GM23338 (cell line): Measurements from ENCODE around the gene HAPLN2. TPM values are rescaled to one million over a fixed set of nuclear protein-coding genes. Genes with fewer than 3 reads are reported as not detected.

ENCODE experiments used
- ATAC-seq: fragments of 200-7000 bp; cut with Tn5 transposase; 3 replicates; pipeline ENCODE4 v1.9.1; 2020
- DNase-seq: peaks from one replicate; pipeline ENCODE4 v3.0.0-alpha.2; 2015; ENCODE audit warnings: low spot score
- H2AFZ ChIP-seq: fragments of 200-600 bp; sonication (generic); 2 replicates; pipeline ENCODE4 v1.8.0; 2016; ENCODE audit warnings: antibody characterized with exemption, mild to moderate bottlenecking, moderate library complexity
- H3F3A ChIP-seq: fragments of 200-600 bp; sonication (generic); replicated peaks from 2 replicates; pipeline ENCODE4 v1.8.0; 2017; ENCODE audit warnings: antibody characterized with exemption, mixed run types, low read depth
- H3K27ac ChIP-seq: fragments of 200-600 bp; sonication (generic); 2 replicates; pipeline ENCODE4 v1.6.1; 2016; ENCODE audit warnings: low read depth
- H3K27me3 ChIP-seq: fragments of 200-600 bp; sonication (generic); 2 replicates; pipeline ENCODE4 v1.8.0; 2016; ENCODE audit warnings: mild to moderate bottlenecking, mixed run types, moderate library complexity; ENCODE audit not compliant: insufficient read depth
- H3K36me3 ChIP-seq: fragments of 200-600 bp; sonication (generic); 2 replicates; pipeline ENCODE4 v1.8.0; 2016; ENCODE audit warnings: mild to moderate bottlenecking; ENCODE audit not compliant: insufficient read depth
- H3K4me1 ChIP-seq: fragments of 200-600 bp; sonication (generic); 2 replicates; pipeline ENCODE4 v1.8.0; 2016; ENCODE audit warnings: mild to moderate bottlenecking, moderate library complexity; ENCODE audit not compliant: insufficient read depth
- H3K4me2 ChIP-seq: fragments of 200-600 bp; sonication (generic); 2 replicates; pipeline ENCODE4 v1.7.1; 2017; ENCODE audit warnings: mixed run types
- H3K4me3 ChIP-seq: fragments of 200-600 bp; sonication (generic); 2 replicates; pipeline ENCODE4 v1.6.1; 2016; ENCODE audit warnings: mixed run types
- H3K79me2 ChIP-seq: fragments of 200-600 bp; sonication (generic); replicated peaks from 2 replicates; pipeline ENCODE4 v1.8.0; 2017; ENCODE audit warnings: mild to moderate bottlenecking; ENCODE audit not compliant: insufficient read depth
- H3K9me2 ChIP-seq: fragments of 200-600 bp; sonication (generic); 2 replicates; pipeline ENCODE4 v1.8.0; 2017; ENCODE audit not compliant: insufficient read depth
- H4K20me1 ChIP-seq: fragments of 200-600 bp; sonication (generic); replicated peaks from 2 replicates; pipeline ENCODE4 v1.8.0; 2017; ENCODE audit warnings: mild to moderate bottlenecking; ENCODE audit not compliant: insufficient read depth
- H3K27ac Mint-ChIP-seq: 2 replicates; pipeline ENCODE4 v1.8.0; 2020; ENCODE audit warnings: inconsistent platforms, mild to moderate bottlenecking, moderate library complexity, mixed read lengths
- H3K27me3 Mint-ChIP-seq: 3 replicates; pipeline ENCODE4 v1.8.0; 2022; ENCODE audit warnings: low read depth, mild to moderate bottlenecking, moderate library complexity, mixed read lengths, inconsistent platforms; ENCODE audit not compliant: insufficient read depth, poor library complexity
- H3K36me3 Mint-ChIP-seq: 3 replicates; pipeline ENCODE4 v1.8.0; 2021; ENCODE audit warnings: low read depth, mild to moderate bottlenecking, inconsistent platforms, moderate library complexity, mixed read lengths
- H3K4me1 Mint-ChIP-seq: 3 replicates; pipeline ENCODE4 v1.8.0; 2020; ENCODE audit warnings: mild to moderate bottlenecking, inconsistent platforms, mixed read lengths
- H3K4me3 Mint-ChIP-seq: 3 replicates; pipeline ENCODE4 v1.8.0; 2021; ENCODE audit warnings: moderate library complexity, mild to moderate bottlenecking, inconsistent platforms, mixed read lengths
- H3K9me3 Mint-ChIP-seq: 3 replicates; pipeline ENCODE4 v1.8.0; 2020; ENCODE audit warnings: moderate library complexity, mild to moderate bottlenecking, inconsistent platforms, mixed read lengths
- CREB1 ChIP-seq: fragments of 250-450 bp; sonication (Bioruptor Pico); IDR thresholded peaks from 2 replicates; pipeline ENCODE4 v1.5.0; 2020; ENCODE audit warnings: low read depth, mild to moderate bottlenecking, moderate library complexity
- CTCF ChIP-seq, 2 experiments: fragments of 200-600 bp in 1 of 2; sonication (generic) in 1 of 2; conservative IDR thresholded peaks; 2 replicates each; pipeline versions ENCODE4 v1.5.1 to v1.6.1; 2016 to 2017; ENCODE audit warnings: antibody characterized with exemption in 2 of 2, low read depth in 2 of 2, mild to moderate bottlenecking in 2 of 2, moderate library complexity in 1 of 2
- EZH2 ChIP-seq: fragments of 200-600 bp; sonication (generic); IDR thresholded peaks from one replicate; pipeline ENCODE4 v1.8.0; 2017; ENCODE audit warnings: antibody characterized with exemption, mild to moderate bottlenecking, low read depth; ENCODE audit not compliant: unreplicated experiment
- JUNB ChIP-seq: IDR thresholded peaks from one replicate; pipeline ENCODE4 v1.6.1; 2016; ENCODE audit warnings: antibody characterized with exemption; ENCODE audit not compliant: unreplicated experiment
- NANOG ChIP-seq: IDR thresholded peaks from 2 replicates; pipeline ENCODE4 v1.6.1; 2016; ENCODE audit warnings: antibody characterized with exemption, borderline replicate concordance
- POLR2AphosphoS5 ChIP-seq: IDR thresholded peaks from 2 replicates; pipeline ENCODE4 v1.6.1; 2016; ENCODE audit warnings: antibody characterized with exemption, low read depth
- STAT1 ChIP-seq: IDR thresholded peaks from one replicate; pipeline ENCODE4 v1.6.1; 2016; ENCODE audit warnings: antibody characterized with exemption; ENCODE audit not compliant: unreplicated experiment
- ZNF114 ChIP-seq: fragments of 250-450 bp; sonication (Bioruptor Pico); IDR thresholded peaks from 2 replicates; pipeline ENCODE4 v1.5.0; 2020; ENCODE audit warnings: mild to moderate bottlenecking, moderate library complexity
- ZNF331 ChIP-seq: fragments of 250-450 bp; sonication (Bioruptor Pico); IDR thresholded peaks from 2 replicates; pipeline ENCODE4 v1.5.0; 2020; ENCODE audit warnings: low read depth, mild to moderate bottlenecking, moderate library complexity
- polyA plus RNA-seq: library from polyadenylated mRNA; unstranded; fragments of >200 nt; fragmentation: Nextera tagmentation; extraction: Ambion mirVana; gene quantifications from 2 replicates; pipeline ENCODE4 v1.2.1, GENCODE V29; 2016
- total RNA-seq: library from RNA; depleted of rRNA; stranded (reverse); fragments of >200 nt; shearing (Covaris generic); gene quantifications from 2 replicates; pipeline ENCODE4 v1.2.3, GENCODE V29; 2014
- TF ChIP-seq, protein P1 (sequence below): IDR thresholded peaks from 2 replicates; pipeline ENCODE4 v1.6.1; 2016; ENCODE audit warnings: antibody characterized with exemption
- TF ChIP-seq, protein P2 (sequence below): IDR thresholded peaks from one replicate; pipeline ENCODE4 v1.6.1; 2018; ENCODE audit warnings: antibody characterized with exemption; ENCODE audit not compliant: unreplicated experiment

Gene HAPLN2
- total and polyA plus RNA-seq, 2 experiments from 2014 or later = 0.53 TPM; not detected in 1

GRCh38 chr1:156571919-156572662 is 47.1 kb upstream of the HAPLN2 start, which contains the start of gene IQGAP3:
TSS of gene IQGAP3 (minus strand) at chr1:156572565. CDS start at chr1:156572529, 36 bp downstream.
- Histone ChIP-seq H3K4me3 (peak within 1 kb of the TSS; percentile 96), H3K27ac (no peak within 1 kb of the TSS), H3K79me2 (peaks cover 16% of the 10 kb centered on the region), H3F3A (0 out of 2 replicates have a peak, but pooled peaks cover 12% of the 10 kb centered on the region), H3K4me1 (peaks cover 10% of the 10 kb centered on the region), H3K4me2 (peak within 1 kb of the TSS; percentile 98), H2AFZ (peak within 1 kb of the TSS; percentile 99), H3K9me2 (no peaks in the 10 kb centered on the region), H3K27me3 (no peaks in the 10 kb centered on the region), H4K20me1 (peaks cover 6% of the 10 kb centered on the region), H3K36me3 (0 out of 2 replicates have a peak, but pooled peaks cover 7% of the 10 kb centered on the region)
- peak; percentile 99 for ATAC-seq
- peaks cover 12% of the 10 kb centered on the region for H3K36me3 Mint-ChIP-seq
- peaks cover 5% of the 10 kb centered on the region for H3K27me3 Mint-ChIP-seq
- peak within 1 kb of the TSS; percentile 96 for H3K4me3 Mint-ChIP-seq
- H3K9me3 Mint-ChIP-seq = no peaks in the 10 kb centered on the region
- peak within 1 kb of the TSS; percentile 25; the same call in 1 of the 2 replicates for H3K27ac Mint-ChIP-seq
- TF ChIP-seq STAT1 = no peak
- peak; percentile 79 for TF ChIP-seq POLR2AphosphoS5
- TF ChIP-seq, protein P1, sequence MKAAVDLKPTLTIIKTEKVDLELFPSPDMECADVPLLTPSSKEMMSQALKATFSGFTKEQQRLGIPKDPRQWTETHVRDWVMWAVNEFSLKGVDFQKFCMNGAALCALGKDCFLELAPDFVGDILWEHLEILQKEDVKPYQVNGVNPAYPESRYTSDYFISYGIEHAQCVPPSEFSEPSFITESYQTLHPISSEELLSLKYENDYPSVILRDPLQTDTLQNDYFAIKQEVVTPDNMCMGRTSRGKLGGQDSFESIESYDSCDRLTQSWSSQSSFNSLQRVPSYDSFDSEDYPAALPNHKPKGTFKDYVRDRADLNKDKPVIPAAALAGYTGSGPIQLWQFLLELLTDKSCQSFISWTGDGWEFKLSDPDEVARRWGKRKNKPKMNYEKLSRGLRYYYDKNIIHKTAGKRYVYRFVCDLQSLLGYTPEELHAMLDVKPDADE = peak; percentile 90
- no peak for TF ChIP-seq CTCF (conservative IDR thresholded peaks at IDR 0.05; ENCODE audit: low read depth in 2 of 2)
- peak; percentile 51; the same call in 1 of the 2 replicates for TF ChIP-seq CREB1 (CRISPR knock-in tag)
- no peak for TF ChIP-seq ZNF114 (CRISPR knock-in tag)
- TF ChIP-seq NANOG = no peak
- H3K4me1 Mint-ChIP-seq = peaks cover 15% of the 10 kb centered on the region
- DNase-seq = peak; percentile 96

- Histone ChIP-seq H3K4me3 (peak overlapping the region; percentile 96), H4K20me1 (peaks cover 4% of the 10 kb centered on the region), H3K27me3 (no peaks in the 10 kb centered on the region), H3K27ac (no peak overlapping the region), H3K79me2 (peaks cover 16% of the 10 kb centered on the region), H3K36me3 (0 out of 2 replicates have a peak, but pooled peaks cover 6% of the 10 kb centered on the region), H3K4me2 (peak overlapping the region; percentile 98), H3K4me1 (peaks cover 10% of the 10 kb centered on the region), H2AFZ (peak overlapping the region; percentile 99), H3F3A (0 out of 2 replicates have a peak, but pooled peaks cover 12% of the 10 kb centered on the region), H3K9me2 (no peaks in the 10 kb centered on the region)
- no peak overlapping the region for H3K27ac Mint-ChIP-seq
- H3K27me3 Mint-ChIP-seq = peaks cover 5% of the 10 kb centered on the region
- peak overlapping the region; percentile 96 for H3K4me3 Mint-ChIP-seq
- H3K36me3 Mint-ChIP-seq = peaks cover 12% of the 10 kb centered on the region
- ATAC-seq (peak; percentile 13), DNase-seq (no peak)
- peaks cover 15% of the 10 kb centered on the region for H3K4me1 Mint-ChIP-seq
- no peaks in the 10 kb centered on the region for H3K9me3 Mint-ChIP-seq
- no peak for TF ChIP-seq POLR2AphosphoS5
- no peak for TF ChIP-seq EZH2
- TF ChIP-seq, protein P2, sequence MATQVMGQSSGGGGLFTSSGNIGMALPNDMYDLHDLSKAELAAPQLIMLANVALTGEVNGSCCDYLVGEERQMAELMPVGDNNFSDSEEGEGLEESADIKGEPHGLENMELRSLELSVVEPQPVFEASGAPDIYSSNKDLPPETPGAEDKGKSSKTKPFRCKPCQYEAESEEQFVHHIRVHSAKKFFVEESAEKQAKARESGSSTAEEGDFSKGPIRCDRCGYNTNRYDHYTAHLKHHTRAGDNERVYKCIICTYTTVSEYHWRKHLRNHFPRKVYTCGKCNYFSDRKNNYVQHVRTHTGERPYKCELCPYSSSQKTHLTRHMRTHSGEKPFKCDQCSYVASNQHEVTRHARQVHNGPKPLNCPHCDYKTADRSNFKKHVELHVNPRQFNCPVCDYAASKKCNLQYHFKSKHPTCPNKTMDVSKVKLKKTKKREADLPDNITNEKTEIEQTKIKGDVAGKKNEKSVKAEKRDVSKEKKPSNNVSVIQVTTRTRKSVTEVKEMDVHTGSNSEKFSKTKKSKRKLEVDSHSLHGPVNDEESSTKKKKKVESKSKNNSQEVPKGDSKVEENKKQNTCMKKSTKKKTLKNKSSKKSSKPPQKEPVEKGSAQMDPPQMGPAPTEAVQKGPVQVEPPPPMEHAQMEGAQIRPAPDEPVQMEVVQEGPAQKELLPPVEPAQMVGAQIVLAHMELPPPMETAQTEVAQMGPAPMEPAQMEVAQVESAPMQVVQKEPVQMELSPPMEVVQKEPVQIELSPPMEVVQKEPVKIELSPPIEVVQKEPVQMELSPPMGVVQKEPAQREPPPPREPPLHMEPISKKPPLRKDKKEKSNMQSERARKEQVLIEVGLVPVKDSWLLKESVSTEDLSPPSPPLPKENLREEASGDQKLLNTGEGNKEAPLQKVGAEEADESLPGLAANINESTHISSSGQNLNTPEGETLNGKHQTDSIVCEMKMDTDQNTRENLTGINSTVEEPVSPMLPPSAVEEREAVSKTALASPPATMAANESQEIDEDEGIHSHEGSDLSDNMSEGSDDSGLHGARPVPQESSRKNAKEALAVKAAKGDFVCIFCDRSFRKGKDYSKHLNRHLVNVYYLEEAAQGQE = no peak
- TF ChIP-seq ZNF331 = no peak
- TF ChIP-seq JUNB = no peak
- TF ChIP-seq, protein P1 = no peak
- no peak for TF ChIP-seq ZNF114 (CRISPR knock-in tag)
- no peak for TF ChIP-seq NANOG
These were observed 46.6 kb upstream of the HAPLN2 start for GRCh38 chr1:156572663-156573018.
